ENCODE results near the gene PACS1. TPM values are rescaled to one million over a fixed set of nuclear protein-coding genes. Genes with fewer than 3 reads are reported as not detected.

PACS1 gene
- polyA plus RNA-seq, 1 donor (not counting 4 experiments of a cell fraction or from before 2014, with no cell fraction given), result 14.9 TPM

DNA sequence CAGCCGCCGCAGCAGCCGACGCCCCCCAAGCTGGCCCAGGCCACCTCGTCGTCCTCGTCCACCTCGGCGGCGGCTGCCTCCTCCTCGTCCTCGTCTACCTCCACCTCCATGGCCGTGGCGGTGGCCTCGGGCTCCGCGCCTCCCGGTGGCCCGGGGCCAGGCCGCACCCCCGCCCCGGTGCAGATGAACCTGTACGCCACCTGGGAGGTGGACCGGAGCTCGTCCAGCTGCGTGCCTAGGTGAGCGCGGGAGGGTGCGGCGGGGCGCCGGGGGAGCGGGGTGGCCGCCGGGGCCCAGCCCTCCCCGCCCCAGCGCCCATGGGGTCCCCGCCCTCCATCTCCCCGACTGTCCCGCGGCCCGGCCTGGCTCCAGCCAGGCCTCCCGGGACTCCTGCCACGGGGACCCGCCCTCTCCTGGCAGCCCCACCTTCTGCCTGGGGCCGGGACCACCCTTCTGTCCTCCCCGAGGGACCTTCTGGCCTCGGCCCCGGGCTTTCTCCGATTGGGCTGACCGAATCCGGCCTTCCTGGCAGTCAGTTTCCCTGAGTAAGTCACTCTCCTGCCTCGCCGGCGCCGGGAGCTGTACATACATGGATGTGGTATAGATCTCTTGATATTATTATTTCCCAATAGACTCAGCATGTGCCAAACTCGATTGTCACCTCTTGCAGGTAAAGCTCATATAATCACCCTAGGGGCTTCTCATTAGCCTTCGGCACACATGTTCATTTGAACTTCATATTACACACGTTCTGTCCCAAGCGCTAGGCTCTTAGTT is 720 bp downstream of the PACS1 start:
- peak overlapping the region; percentile 56 for H2AFZ ChIP-seq (ENCODE audit: control insufficient read depth, low read length)
- dilution Hi-C loops (cut with MboI; ENCODE audit: extremely low pct_ligation_motif_present, low sequenced_read_pairs), result no loop called here
- H3K9ac ChIP-seq (ENCODE audit: control insufficient read depth, extremely low read depth, insufficient read depth, low read length), result peak overlapping the region; percentile 80
- H3K9me3 ChIP-seq (ENCODE audit: control insufficient read depth, low read depth, low read length), result no peaks in the 10 kb centered on the region
- FAIRE-seq (no peak), DNase-seq (ENCODE audit: low read depth, low spot score) (no peak)
- H3K4me1 ChIP-seq (ENCODE audit: control insufficient read depth, extremely low read depth, insufficient read depth, low read length), result peaks cover 19% of the 10 kb centered on the region
- peak overlapping the region; percentile 97 for H3K4me2 ChIP-seq (ENCODE audit: control insufficient read depth, extremely low read depth, insufficient read depth, low read depth, low read length)
- peak overlapping the region; percentile 42 for H3K27ac ChIP-seq (ENCODE audit: control insufficient read depth, insufficient read depth, low read length)
- peaks cover 11% of the 10 kb centered on the region for H4K20me1 ChIP-seq (ENCODE audit: control insufficient read depth, extremely low read depth, insufficient read depth, low read length)
- H3K79me2 ChIP-seq (ENCODE audit: control insufficient read depth, insufficient read depth, low read length), result peaks cover 36% of the 10 kb centered on the region
- H3K27me3 ChIP-seq (ENCODE audit: control insufficient read depth, extremely low read depth, insufficient read depth, low read length), result no peaks in the 10 kb centered on the region
- H3K4me3 ChIP-seq (ENCODE audit: control insufficient read depth in 2 of 3, extremely low read depth in 1 of 3, insufficient read depth in 2 of 3, low read depth in 1 of 3, low read length in 3 of 3), result peak overlapping the region; percentile 70 to 95 (median 84)
- TF ChIP-seq EZH2 (IDR thresholded peaks at IDR 0.05; ENCODE audit: low read length), result no peak
- TF ChIP-seq, protein P1, sequence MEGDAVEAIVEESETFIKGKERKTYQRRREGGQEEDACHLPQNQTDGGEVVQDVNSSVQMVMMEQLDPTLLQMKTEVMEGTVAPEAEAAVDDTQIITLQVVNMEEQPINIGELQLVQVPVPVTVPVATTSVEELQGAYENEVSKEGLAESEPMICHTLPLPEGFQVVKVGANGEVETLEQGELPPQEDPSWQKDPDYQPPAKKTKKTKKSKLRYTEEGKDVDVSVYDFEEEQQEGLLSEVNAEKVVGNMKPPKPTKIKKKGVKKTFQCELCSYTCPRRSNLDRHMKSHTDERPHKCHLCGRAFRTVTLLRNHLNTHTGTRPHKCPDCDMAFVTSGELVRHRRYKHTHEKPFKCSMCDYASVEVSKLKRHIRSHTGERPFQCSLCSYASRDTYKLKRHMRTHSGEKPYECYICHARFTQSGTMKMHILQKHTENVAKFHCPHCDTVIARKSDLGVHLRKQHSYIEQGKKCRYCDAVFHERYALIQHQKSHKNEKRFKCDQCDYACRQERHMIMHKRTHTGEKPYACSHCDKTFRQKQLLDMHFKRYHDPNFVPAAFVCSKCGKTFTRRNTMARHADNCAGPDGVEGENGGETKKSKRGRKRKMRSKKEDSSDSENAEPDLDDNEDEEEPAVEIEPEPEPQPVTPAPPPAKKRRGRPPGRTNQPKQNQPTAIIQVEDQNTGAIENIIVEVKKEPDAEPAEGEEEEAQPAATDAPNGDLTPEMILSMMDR (optimal IDR thresholded peaks at IDR 0.05 in 1 of 3, IDR thresholded peaks at IDR 0.05 in 1 of 3, conservative IDR thresholded peaks at IDR 0.05 in 1 of 3; ENCODE audit: extremely low read depth in 1 of 3, insufficient read depth in 2 of 3, low read length in 3 of 3), result no peak
- H3K36me3 ChIP-seq (ENCODE audit: control insufficient read depth in 2 of 2, extremely low read depth in 1 of 2, insufficient read depth in 2 of 2, low read length in 2 of 2), result peaks cover 26 to 44% of the 10 kb centered on the region in 2 experiments
- H3K9me1 ChIP-seq (ENCODE audit: control insufficient read depth, extremely low read depth, insufficient read depth, low read length), result no peaks in the 10 kb centered on the region

DNA sequence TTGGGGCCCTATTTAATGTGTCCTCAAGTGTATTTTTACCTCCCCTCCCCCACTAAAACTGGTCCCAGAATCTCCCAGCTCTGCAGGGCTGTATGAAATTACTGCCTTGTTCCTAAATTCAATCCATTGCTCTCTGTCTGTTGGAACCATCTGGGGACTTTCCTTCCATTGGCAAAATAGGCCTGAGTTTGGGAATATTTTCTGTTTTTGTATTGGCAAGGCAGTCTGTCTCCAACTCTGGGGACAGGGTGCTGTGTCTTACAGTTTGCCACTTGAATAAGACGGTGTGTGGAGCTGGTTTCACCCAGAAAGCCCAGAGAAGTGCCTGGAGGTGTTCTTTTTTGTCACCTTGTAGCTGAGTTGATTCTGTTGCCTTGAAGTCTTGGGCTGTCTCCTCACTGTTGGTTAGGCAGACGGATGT is 1.3 kb downstream of the PACS1 start:
- Histone ChIP-seq H3K4me2 (ENCODE audit: control insufficient read depth, extremely low read depth, insufficient read depth, low read depth, low read length) (peak overlapping the region; percentile 97), H3K27me3 (ENCODE audit: control insufficient read depth, extremely low read depth, insufficient read depth, low read length) (no peaks in the 10 kb centered on the region), H3K27ac (ENCODE audit: control insufficient read depth, insufficient read depth, low read length) (peak overlapping the region; percentile 42), H3K36me3 (ENCODE audit: control insufficient read depth in 2 of 2, extremely low read depth in 1 of 2, insufficient read depth in 2 of 2, low read length in 2 of 2) (peaks cover 23 to 44% of the 10 kb centered on the region in 2 experiments), H3K4me3 (ENCODE audit: control insufficient read depth in 2 of 3, extremely low read depth in 1 of 3, insufficient read depth in 2 of 3, low read depth in 1 of 3, low read length in 3 of 3) (peak overlapping the region; percentile 70 to 95 (median 84)), H3K4me1 (ENCODE audit: control insufficient read depth, extremely low read depth, insufficient read depth, low read length) (peaks cover 25% of the 10 kb centered on the region), H3K9me1 (ENCODE audit: control insufficient read depth, extremely low read depth, insufficient read depth, low read length) (no peaks in the 10 kb centered on the region), H3K9ac (ENCODE audit: control insufficient read depth, extremely low read depth, insufficient read depth, low read length) (peak overlapping the region; percentile 80), H4K20me1 (ENCODE audit: control insufficient read depth, extremely low read depth, insufficient read depth, low read length) (peaks cover 11% of the 10 kb centered on the region), H2AFZ (ENCODE audit: control insufficient read depth, low read length) (peak overlapping the region; percentile 56), H3K79me2 (ENCODE audit: control insufficient read depth, insufficient read depth, low read length) (peaks cover 40% of the 10 kb centered on the region), H3K9me3 (ENCODE audit: control insufficient read depth, low read depth, low read length) (no peaks in the 10 kb centered on the region)
- TF ChIP-seq EZH2 (IDR thresholded peaks at IDR 0.05; ENCODE audit: low read length), result no peak
- TF ChIP-seq, protein P1 (optimal IDR thresholded peaks at IDR 0.05 in 1 of 3, IDR thresholded peaks at IDR 0.05 in 1 of 3, conservative IDR thresholded peaks at IDR 0.05 in 1 of 3; ENCODE audit: extremely low read depth in 1 of 3, insufficient read depth in 2 of 3, low read length in 3 of 3), result no peak
- dilution Hi-C loops (cut with MboI; ENCODE audit: extremely low pct_ligation_motif_present, low sequenced_read_pairs), result no loop called here
- DNase-seq (ENCODE audit: low read depth, low spot score) (no peak), FAIRE-seq (no peak)
